ENCODE results near the gene MRPL45. TPM values are rescaled to one million over a fixed set of nuclear protein-coding genes. Genes with fewer than 3 reads are reported as not detected.
A peak's percentile ranks its signal among the peaks of the same experiment; 100 is the strongest.

The MRPL45 gene
- total and polyA plus RNA-seq, 2 of the 13 experiments (the other 11 are each of a cell fraction or from before 2014, with no cell fraction given): 89.5 to 157 TPM

DNA sequence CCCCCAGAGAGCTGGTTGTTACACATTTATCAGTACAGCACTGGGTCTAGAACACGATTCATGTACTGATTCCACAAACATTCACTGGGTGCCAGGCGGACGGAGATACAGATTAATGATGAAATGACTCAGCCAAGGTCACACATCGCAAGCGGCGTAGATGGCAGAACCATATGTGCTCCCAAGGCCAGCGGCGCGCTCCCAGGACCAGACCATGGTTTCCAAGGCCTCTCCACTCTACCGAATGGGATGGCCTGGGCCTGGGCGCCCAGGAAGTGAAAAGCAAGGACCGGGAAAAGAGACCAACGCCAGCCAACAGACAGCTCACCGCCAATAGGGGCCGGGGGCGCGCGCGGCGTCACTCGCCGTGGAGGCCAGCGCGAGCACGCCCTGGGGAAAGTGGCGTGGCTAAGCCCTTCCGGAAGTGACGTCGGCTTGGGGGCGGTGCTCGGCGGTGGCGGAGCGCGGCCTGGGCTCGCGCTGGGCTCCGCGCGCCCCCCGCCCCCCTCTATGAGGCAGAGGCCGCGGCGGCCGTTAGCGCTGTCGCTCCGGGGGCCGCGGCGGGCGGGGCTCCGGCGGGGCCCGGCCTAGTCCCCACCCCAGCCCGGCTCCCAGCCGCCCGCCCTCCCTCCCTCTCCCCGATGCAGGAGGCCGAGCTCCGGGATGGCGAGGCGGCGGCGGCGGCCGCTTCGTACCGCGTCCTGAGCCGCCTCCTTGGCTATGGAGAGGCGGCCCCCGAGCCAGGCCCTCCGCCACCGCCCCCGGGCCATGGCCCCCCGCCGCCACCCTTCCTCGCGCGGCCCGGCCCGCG is 54.6 kb downstream of the MRPL45 start, which contains the start of gene SOCS7 (continued):
- TF ChIP-seq LBX2 (CRISPR knock-in tag; IDR thresholded peaks at IDR 0.05; ENCODE audit: borderline replicate concordance) (no peak), ARNT (IDR thresholded peaks at IDR 0.05) (no peak), AHR (CRISPR knock-in tag; IDR thresholded peaks at IDR 0.05) (peak; percentile 77; the same call in 1 of the 2 replicates), ZNF678 (CRISPR knock-in tag; IDR thresholded peaks at IDR 0.05) (peak; percentile 91; the same call in 1 of the 2 replicates), ZNF670 (CRISPR knock-in tag; IDR thresholded peaks at IDR 0.05; ENCODE audit: borderline replicate concordance) (peak; percentile 87; the same call in 1 of the 2 replicates), ZNF746 (CRISPR knock-in tag; IDR thresholded peaks at IDR 0.05) (peak; percentile 44), ZNF775 (CRISPR knock-in tag; IDR thresholded peaks at IDR 0.05; ENCODE audit: borderline replicate concordance) (no peak), SP140L (CRISPR knock-in tag; IDR thresholded peaks at IDR 0.05; ENCODE audit: borderline replicate concordance) (peak; percentile 97; the same call in 1 of the 2 replicates), ZNF224 (CRISPR knock-in tag; IDR thresholded peaks at IDR 0.05) (0 out of 2 replicates have a peak, but pooled peaks have one; percentile 56), ZNF615 (CRISPR knock-in tag; IDR thresholded peaks at IDR 0.05; ENCODE audit: borderline replicate concordance) (no peak), SALL1 (CRISPR knock-in tag; IDR thresholded peaks at IDR 0.05) (peak; percentile 88), ZNF850 (CRISPR knock-in tag; conservative IDR thresholded peaks at IDR 0.05) (no peak), IRX3 (CRISPR knock-in tag; IDR thresholded peaks at IDR 0.05; ENCODE audit: borderline replicate concordance, low read depth) (no peak), ELF1 (CRISPR knock-in tag; IDR thresholded peaks at IDR 0.05) (peak; percentile 87), JUND (CRISPR knock-in tag; IDR thresholded peaks at IDR 0.05) (peak; percentile 76), ZNF687 (CRISPR knock-in tag; IDR thresholded peaks at IDR 0.05) (peak; percentile 94), MTERF4 (CRISPR knock-in tag; IDR thresholded peaks at IDR 0.05) (peak; percentile 65; the same call in 1 of the 2 replicates), ZNF747 (CRISPR knock-in tag; IDR thresholded peaks at IDR 0.05; ENCODE audit: borderline replicate concordance) (peak; percentile 88)
- TF ChIP-seq, protein P1, sequence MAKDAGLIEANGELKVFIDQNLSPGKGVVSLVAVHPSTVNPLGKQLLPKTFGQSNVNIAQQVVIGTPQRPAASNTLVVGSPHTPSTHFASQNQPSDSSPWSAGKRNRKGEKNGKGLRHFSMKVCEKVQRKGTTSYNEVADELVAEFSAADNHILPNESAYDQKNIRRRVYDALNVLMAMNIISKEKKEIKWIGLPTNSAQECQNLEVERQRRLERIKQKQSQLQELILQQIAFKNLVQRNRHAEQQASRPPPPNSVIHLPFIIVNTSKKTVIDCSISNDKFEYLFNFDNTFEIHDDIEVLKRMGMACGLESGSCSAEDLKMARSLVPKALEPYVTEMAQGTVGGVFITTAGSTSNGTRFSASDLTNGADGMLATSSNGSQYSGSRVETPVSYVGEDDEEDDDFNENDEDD (CRISPR knock-in tag; IDR thresholded peaks at IDR 0.05; ENCODE audit: borderline replicate concordance): peak; percentile 86; the same call in 1 of the 2 replicates
